GM18526 (cell line): ENCODE data around the gene CYSTM1.

Experiments
- POLR2A ChIP-seq: IDR thresholded peaks from 3 replicates; pipeline ENCODE4 v1.6.1; 2011; ENCODE audit not compliant: insufficient read length; ENCODE audit errors: extremely low read depth

Gene CYSTM1

GRCh38 chr5:140266471-140267200, 91.6 kb downstream of the CYSTM1 start:
- TF ChIP-seq POLR2A: no peak

DNA sequence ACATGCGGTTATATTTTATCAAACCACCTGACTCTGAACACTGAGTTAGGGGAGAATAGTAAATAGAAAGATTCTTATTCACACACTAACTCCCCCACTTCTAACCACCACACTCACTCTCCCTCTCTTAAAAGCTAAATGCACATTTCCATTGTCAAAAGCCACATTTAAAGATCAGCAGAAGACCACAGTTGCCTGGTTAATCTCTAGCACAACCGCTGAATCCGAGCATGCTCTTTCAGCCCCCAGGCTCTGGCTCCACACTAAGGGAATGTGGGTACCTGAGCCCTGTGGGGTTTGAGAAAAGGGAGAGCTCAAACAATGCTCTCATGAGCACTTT, 92.2 kb downstream of the CYSTM1 start:
- TF ChIP-seq POLR2A: no peak

DNA sequence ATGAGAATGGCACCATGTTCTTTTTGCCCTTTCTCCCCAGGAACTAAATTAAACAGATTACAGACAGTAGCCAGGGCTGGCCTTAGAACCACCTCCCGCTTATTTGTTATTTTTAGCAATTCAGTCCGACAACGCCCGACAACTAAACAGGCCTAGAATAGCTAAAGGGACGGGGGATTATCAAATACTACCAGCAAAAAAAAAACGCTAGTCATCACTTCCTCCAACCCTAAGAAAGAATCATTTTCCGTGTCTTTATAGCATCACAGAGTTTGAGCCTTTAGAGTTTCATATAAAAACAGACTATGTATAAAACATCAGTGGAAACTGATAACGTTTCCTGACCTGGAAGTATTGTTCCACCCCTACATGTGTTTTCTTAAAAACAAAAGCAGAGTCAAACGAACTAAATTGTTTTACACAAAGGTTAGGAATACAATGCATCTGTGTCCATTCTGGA, 92.6 kb downstream of the CYSTM1 start:
- no peak for TF ChIP-seq POLR2A

DNA sequence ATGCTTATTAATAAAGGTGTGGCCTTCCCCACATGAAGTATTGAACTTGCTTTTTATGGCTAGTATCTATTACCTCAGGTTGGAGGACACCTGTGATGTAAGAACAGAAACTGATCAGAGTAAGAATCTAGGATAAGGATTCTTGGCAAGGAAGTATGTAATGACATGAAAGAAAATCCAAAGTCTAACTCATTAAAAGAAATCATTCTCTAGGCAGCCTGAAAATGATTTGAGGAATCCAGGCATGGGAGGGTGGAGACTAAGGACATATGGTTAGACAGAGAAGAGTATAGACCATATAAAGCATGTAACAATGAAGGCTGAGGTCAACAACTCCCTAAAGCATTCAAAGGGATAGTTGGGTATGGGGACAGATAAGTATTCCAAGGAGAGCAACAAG, 95.0 kb downstream of the CYSTM1 start:
- no peak for TF ChIP-seq POLR2A

- no peak for TF ChIP-seq POLR2A
Observed at GRCh38 chr5:140273401-140273877, 98.5 kb downstream of the CYSTM1 start.

GRCh38 chr5:140275837-140276236, 100.8 kb downstream of the CYSTM1 start:
- TF ChIP-seq POLR2A: no peak

- no peak for TF ChIP-seq POLR2A
Observed at GRCh38 chr5:140282266-140282665, 107.3 kb downstream of the CYSTM1 start.

DNA sequence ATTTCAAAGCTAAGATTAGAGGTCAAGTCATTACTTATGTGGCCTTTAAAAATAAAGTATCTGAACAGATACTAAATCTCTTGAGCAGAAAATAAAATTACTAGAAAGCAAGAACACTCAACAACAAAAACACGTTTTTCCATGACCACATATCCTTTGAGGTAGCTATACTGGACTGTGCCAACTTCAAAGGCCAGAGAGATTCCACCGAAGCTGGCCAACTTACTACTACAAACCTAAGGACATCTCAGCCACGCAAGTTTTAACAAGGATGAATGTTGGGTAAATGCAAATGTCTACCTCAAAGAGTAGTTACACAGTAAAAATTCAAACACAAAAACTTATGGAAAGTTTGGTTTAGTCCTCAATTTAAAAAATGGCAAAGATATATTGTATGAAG, 109.0 kb downstream of the CYSTM1 start:
- no peak for TF ChIP-seq POLR2A

GRCh38 chr5:140286424-140286823, 111.4 kb downstream of the CYSTM1 start:
- TF ChIP-seq POLR2A: no peak

DNA sequence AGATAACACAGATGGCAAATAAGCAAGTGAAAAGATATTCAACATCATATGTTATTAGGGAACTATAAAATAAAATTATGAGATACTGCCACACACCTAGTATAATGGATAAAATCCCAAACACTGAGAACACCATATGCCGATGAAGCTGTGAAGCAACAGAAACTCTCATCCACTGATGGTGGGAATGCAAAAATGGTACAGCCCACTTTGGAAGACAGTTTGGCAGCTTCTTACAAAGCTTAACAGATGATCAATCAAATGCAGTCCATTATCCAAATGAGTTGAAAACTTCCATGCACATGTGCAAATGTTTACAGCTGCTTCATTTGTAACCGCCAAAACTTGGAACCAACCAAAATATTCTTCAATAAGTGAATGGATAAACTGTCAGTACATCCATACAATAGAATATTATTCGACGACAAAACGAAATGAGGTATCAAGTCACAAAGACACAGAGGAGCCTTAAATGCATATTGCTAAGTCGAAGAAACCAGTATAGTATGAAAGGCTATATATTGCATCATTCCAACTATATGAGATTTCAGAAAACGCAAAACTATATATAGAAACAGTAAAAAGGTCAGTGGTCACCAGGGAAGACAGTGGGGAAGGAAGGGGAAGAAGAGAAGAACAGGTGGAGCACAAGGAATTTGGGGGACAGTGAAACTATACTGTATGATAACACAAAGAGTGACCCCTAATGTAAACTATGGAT, 113.0 kb downstream of the CYSTM1 start:
- no peak for TF ChIP-seq POLR2A

DNA sequence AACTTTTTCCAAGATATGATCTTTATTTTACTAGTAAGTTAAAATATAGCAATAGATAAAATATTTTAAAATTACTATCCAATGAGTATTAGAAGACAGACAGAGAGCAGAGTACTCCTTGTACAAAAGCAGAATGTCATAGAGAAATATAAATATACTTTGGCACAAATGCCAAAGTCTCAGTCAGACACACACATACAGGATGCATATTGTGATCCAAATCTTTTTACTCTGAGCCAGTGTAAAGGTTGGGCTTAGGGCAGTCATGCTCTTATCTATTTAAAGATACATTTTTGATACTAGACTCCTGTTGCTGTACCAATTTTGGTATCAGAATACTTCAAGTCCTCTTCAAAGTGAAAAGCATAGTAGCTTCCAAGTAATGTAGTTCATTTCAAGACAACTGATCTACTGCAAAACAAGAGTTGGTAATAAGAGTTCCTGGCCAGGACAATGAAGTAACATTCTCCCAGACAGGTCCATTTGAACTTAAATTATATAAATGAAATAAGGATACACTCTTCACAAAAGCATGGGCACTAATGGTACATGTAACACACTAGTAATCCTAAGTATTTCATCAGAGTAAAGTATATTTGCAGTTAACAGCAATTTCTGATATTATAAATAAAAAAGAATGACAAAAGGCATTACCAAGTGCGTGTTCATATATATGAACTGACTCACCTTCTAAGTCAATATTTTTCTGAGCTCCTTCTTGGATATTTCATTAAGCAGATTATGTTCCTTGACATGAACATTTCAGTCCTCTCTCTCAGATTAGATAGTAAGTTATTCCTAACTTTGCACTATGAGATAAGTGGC, 117.4 kb downstream of the CYSTM1 start:
- TF ChIP-seq POLR2A: no peak
